HG03095 (cell line): ENCODE data around the gene XRCC3.

ENCODE experiments used
- ATAC-seq: cut with Tn5 transposase; IDR thresholded peaks from one replicate; pipeline ENCODE4 v1.9.1; 2021; ENCODE audit warnings: moderate library complexity; ENCODE audit not compliant: unreplicated experiment

Gene XRCC3

GRCh38 chr14:103715052-103716000 is at the start of gene XRCC3, which contains the start of gene ZFYVE21:
Gene XRCC3, minus strand, starts transcription at chr14:103715451. Its CDS starts 4,364 bp downstream, at chr14:103711087.
Gene ZFYVE21, plus strand, starts transcription at chr14:103715810. Its CDS starts 32 bp downstream, at chr14:103715842.
- ATAC-seq = peak; percentile 91

- ATAC-seq = peak; percentile 81
Measured at GRCh38 chr14:103763730-103764488, 48.7 kb upstream of the XRCC3 start.

DNA sequence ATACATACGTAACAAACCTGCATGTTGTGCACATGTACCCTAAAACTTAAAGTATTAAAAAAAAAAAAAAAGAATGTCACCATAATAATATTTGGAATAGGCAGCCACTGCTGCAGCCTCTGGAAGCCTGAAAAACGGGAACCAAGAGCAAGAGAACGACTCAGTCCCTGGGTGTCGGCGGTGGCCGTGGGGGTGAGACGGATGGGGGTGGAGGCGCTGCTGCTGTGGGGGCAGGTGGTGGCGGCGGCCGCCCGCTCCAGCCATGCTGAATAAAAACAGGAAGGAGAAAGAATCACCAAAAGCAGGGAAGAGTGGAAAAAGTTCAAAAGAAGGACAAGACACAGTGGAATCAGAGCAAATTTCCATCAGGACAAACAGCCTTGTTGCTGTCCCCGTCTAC is 47.3 kb upstream of the XRCC3 start:
- ATAC-seq = no peak

DNA sequence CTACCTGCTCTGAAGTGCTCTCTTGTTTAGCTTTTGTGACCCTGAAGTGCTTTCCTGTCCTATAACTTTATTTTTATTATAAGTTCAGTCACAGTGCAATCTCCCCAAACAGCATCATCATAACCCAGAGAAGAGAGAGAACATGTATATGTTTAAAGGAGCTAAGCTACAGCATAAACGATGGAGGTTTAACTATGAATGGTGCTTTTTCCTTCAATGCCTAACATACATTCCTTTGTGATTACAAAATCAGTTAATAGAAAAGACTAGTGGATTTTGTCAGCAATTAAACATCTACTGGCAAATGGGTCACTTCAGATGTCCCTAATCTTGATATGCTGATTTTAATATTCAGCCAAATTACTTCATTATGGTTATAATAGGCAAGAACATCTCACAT is 46.8 kb upstream of the XRCC3 start:
- ATAC-seq = no peak

- ATAC-seq = no peak
Measured at GRCh38 chr14:103758059-103758776, 43.0 kb upstream of the XRCC3 start.

GRCh38 chr14:103755060-103755459 is 39.8 kb upstream of the XRCC3 start:
- ATAC-seq = no peak

DNA sequence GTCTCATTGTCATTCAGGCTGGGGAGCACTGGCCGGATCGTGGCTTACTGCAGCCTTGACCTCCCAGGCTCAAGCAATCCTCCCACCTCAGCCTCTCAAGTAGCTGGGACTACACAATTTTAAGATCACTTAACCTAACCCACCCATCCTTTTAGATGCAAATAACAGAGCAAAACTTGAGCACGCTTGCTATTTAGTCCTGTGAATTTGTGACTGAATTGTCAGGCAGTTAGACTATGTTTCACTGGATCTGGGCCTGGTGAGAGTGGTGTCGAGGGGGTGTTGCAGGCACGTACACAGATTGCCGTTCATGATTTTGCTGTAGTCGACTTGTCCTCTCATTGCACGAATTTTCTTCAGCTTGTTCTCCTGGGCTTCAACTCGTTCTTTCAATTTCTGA is 38.5 kb upstream of the XRCC3 start:
- ATAC-seq = no peak

- no peak for ATAC-seq
Measured at GRCh38 chr14:103749860-103750259, 34.6 kb upstream of the XRCC3 start.

DNA sequence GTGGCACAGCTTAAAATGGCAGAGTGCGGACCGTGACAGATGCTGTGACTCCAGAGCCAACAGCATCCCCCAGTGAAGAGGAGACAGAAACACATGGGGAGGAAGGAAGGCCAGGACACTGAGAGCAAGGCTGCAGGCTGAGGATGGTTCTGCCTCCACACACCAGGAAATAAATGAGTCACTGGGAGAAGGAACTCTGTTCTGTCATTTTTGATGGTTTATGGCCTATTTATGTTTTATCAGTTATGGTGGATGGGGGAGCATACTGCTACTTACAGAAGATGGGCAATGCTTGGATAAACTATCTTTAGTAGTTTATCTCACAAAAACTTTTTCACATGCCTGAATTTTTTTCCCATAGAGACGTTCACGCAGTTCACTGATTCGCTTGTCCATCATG is 34.2 kb upstream of the XRCC3 start:
- no peak for ATAC-seq

- ATAC-seq = no peak
Measured at GRCh38 chr14:103748534-103748857, 33.2 kb upstream of the XRCC3 start.

GRCh38 chr14:103746701-103747100 is 31.4 kb upstream of the XRCC3 start:
- ATAC-seq = no peak

GRCh38 chr14:103745424-103745823 is 30.2 kb upstream of the XRCC3 start:
- no peak for ATAC-seq

- ATAC-seq = no peak
Measured at GRCh38 chr14:103744621-103745395, 29.6 kb upstream of the XRCC3 start.

- ATAC-seq = no peak
Measured at GRCh38 chr14:103743691-103744090, 28.4 kb upstream of the XRCC3 start.

- no peak for ATAC-seq
Measured at GRCh38 chr14:103742499-103743255, 27.4 kb upstream of the XRCC3 start.

DNA sequence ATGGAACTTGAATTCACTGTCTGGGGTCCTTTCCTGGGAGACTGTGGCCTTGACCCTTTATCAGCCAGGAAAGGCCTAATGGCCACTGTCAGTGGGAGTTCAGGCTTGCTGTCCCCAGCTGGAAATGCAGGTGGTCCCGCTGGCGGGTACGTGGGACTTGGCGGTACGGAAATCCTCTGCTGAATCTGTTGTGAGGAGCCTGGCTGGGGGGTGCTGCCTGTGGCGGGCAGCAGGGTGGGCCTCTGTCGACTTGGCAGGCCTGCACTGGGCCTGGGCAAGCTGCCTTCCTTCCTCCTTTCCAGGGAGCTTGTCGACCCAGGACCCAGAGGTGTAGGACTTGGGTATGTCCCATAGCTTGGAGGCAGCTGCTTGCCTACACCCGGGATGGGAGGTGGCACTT is 26.6 kb upstream of the XRCC3 start:
- no peak for ATAC-seq

GRCh38 chr14:103740991-103741689 is 25.9 kb upstream of the XRCC3 start:
- ATAC-seq = no peak

DNA sequence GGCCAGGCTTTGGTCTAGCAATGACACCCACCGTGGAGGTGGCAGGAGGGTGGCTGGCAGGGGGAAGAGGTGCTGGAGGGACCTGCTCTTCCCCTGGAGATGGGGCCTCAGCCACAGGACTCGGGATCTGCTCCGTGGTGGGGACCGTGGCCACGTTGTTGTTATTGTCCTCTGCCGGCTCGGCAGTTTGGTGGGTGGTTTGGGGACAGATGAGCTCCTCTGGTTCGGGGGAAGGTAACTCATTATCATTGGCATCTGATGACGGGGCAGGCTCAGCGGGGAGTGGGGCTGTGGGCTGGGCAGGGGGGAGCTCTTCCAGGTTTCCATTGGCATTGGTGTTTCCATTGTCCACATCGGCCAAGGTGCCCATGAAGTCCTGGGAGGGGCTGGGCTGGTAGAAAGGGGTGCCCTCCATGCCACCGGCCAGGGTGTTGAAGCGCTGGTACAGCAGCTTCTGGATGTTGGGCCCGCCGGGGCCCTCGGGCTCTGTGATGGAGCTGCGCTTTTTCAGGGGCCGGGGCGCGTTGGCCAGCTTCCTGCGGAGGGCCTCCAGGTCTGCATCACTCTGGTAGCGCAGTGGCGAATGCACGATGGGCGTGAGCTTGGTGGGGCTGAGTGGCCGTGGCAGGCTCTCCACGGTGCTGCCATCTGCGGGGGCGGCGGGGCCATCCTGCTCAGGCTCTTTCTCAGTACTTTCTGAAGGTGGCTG is 24.7 kb upstream of the XRCC3 start:
- ATAC-seq = no peak

- ATAC-seq = no peak
Measured at GRCh38 chr14:103739466-103739792, 24.2 kb upstream of the XRCC3 start.
